ENCODE data around the gene MYH6. TPM values are rescaled to one million over a fixed set of nuclear protein-coding genes. Genes with fewer than 3 reads are reported as not detected.

MYH6 gene
- polyA plus RNA-seq, 3 donors = not detected

DNA sequence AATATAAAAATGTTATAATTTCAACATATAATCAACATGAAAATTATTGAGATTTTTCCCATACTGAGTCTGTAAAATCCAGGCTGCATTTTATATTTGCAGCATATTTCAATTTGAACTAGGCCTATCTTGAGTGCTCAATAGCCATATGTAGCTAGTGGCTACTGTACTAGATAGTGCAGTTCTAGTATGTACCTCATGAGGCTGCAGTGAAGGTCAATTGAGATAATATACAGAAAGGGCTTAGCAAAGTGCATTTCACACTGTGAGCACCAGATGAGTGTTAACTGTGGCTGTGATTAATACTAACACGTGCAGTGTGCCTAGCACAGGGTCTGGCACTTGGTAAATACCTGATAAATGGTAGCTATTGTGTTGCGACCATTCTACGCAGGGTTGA lies 50.0 kb downstream of the MYH6 start:
- H3K27me3 ChIP-seq (ENCODE audit: control insufficient read depth in 2 of 2, insufficient read depth in 2 of 2, low read length in 2 of 2) = peaks cover 15 to 37% of the 10 kb centered on the region in 2 donors

DNA sequence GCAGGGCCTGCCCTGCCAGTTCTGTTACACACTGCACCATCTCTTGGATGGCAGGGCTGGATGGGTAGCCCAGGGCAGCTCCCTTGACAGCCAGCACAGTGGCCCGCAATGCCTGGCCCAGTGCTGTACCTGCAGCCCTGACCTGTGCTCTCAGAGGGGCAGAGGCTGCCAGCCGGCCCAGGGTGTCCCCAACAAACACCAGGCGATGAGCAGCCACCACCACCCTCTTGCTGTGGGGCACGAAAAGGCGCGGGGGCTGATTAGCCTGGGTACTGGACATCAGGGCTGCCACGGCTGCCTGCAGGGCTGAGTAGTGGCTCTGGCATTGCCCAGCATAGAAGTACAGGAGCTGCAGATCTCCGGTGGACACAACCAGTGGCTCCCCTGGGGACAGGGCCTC lies 50.8 kb downstream of the MYH6 start:
- no peak overlapping the region for H2AFZ ChIP-seq (ENCODE audit: insufficient read depth, low read depth, low read length, poor library complexity, severe bottlenecking)
- H3K4me3 ChIP-seq (replicated peaks in 1 of 3; ENCODE audit: low read depth in 2 of 3, low read length in 3 of 3) = no peak overlapping the region
- H3K4me3 Mint-ChIP-seq = no peak overlapping the region
- no peaks in the 10 kb centered on the region for H3K79me2 ChIP-seq (ENCODE audit: insufficient read depth, low read length)
- H3K27ac Mint-ChIP-seq = no peak overlapping the region
- peaks cover 32 to 34% (median 34%) of the 10 kb centered on the region in 3 donors for H3K27me3 Mint-ChIP-seq (ENCODE audit: low read depth in 3 of 3)
- TF ChIP-seq, protein P1, sequence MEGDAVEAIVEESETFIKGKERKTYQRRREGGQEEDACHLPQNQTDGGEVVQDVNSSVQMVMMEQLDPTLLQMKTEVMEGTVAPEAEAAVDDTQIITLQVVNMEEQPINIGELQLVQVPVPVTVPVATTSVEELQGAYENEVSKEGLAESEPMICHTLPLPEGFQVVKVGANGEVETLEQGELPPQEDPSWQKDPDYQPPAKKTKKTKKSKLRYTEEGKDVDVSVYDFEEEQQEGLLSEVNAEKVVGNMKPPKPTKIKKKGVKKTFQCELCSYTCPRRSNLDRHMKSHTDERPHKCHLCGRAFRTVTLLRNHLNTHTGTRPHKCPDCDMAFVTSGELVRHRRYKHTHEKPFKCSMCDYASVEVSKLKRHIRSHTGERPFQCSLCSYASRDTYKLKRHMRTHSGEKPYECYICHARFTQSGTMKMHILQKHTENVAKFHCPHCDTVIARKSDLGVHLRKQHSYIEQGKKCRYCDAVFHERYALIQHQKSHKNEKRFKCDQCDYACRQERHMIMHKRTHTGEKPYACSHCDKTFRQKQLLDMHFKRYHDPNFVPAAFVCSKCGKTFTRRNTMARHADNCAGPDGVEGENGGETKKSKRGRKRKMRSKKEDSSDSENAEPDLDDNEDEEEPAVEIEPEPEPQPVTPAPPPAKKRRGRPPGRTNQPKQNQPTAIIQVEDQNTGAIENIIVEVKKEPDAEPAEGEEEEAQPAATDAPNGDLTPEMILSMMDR (IDR thresholded peaks at IDR 0.05) = no peak
- no peaks in the 10 kb centered on the region for H3K36me3 ChIP-seq (replicated peaks in 1 of 2; ENCODE audit: control insufficient read depth in 1 of 2, insufficient read depth in 2 of 2, low read length in 2 of 2)
- peaks cover 0 to 8% (median 0%) of the 10 kb centered on the region in 7 donors for H3K9me3 Mint-ChIP-seq
- intact Hi-C loops (cut with micrococcal nuclease) = no loop called here
- peaks cover 0 to 4% of the 10 kb centered on the region in 2 donors for H3K4me1 ChIP-seq (ENCODE audit: control insufficient read depth in 1 of 2, insufficient read depth in 2 of 2, low read length in 2 of 2)
- no peak overlapping the region for H3K9ac ChIP-seq (ENCODE audit: insufficient read depth, low read length, poor library complexity, severe bottlenecking)
- H3K9me3 ChIP-seq (replicated peaks in 1 of 2; ENCODE audit: control insufficient read depth in 1 of 2, insufficient read depth in 1 of 2, low read length in 2 of 2) = peaks cover 0 to 16% of the 10 kb centered on the region in 2 donors
- no peaks in the 10 kb centered on the region for H4K20me1 ChIP-seq (ENCODE audit: insufficient read depth, low read length)
- H3K36me3 Mint-ChIP-seq = peaks cover 0 to 3% of the 10 kb centered on the region in 2 donors
- peaks cover 21 to 40% of the 10 kb centered on the region in 2 donors for H3K27me3 ChIP-seq (ENCODE audit: control insufficient read depth in 2 of 2, insufficient read depth in 2 of 2, low read length in 2 of 2)
- H3K27ac ChIP-seq (ENCODE audit: low read depth in 1 of 2, low read length in 2 of 2) = no peak overlapping the region
- H3K4me2 ChIP-seq (replicated peaks; ENCODE audit: extremely low read depth, low read length, poor library complexity, severe bottlenecking) = no peak overlapping the region
- WGBS (ENCODE audit: insufficient coverage) = 96% methylated on average over 4 of the region's 8 CpGs
- no peak for DNase-seq
- H3K4me1 Mint-ChIP-seq = peaks cover 6% of the 10 kb centered on the region

More for the DNA sequence above, 50.0 kb downstream of the MYH6 start:
- TF ChIP-seq, protein P1 (IDR thresholded peaks at IDR 0.05) = no peak
- Histone ChIP-seq H4K20me1 (ENCODE audit: insufficient read depth, low read length) (no peaks in the 10 kb centered on the region), H3K79me2 (ENCODE audit: insufficient read depth, low read length) (no peaks in the 10 kb centered on the region), H3K9ac (ENCODE audit: insufficient read depth, low read length, poor library complexity, severe bottlenecking) (no peak overlapping the region), H3K36me3 (replicated peaks in 1 of 2; ENCODE audit: control insufficient read depth in 1 of 2, insufficient read depth in 2 of 2, low read length in 2 of 2) (no peaks in the 10 kb centered on the region), H3K4me2 (replicated peaks; ENCODE audit: extremely low read depth, low read length, poor library complexity, severe bottlenecking) (no peak overlapping the region), H3K9me3 (replicated peaks in 1 of 2; ENCODE audit: control insufficient read depth in 1 of 2, insufficient read depth in 1 of 2, low read length in 2 of 2) (peaks cover 0 to 11% of the 10 kb centered on the region in 2 donors), H3K27ac (ENCODE audit: low read depth in 1 of 2, low read length in 2 of 2) (no peak overlapping the region), H3K4me3 (replicated peaks in 1 of 3; ENCODE audit: low read depth in 2 of 3, low read length in 3 of 3) (no peak overlapping the region), H2AFZ (ENCODE audit: insufficient read depth, low read depth, low read length, poor library complexity, severe bottlenecking) (no peak overlapping the region), H3K4me1 (ENCODE audit: control insufficient read depth in 1 of 2, insufficient read depth in 2 of 2, low read length in 2 of 2) (no peaks in the 10 kb centered on the region)
- Mint-ChIP-seq H3K4me3 (no peak overlapping the region), H3K4me1 (peaks cover under 1% of the 10 kb centered on the region), H3K27me3 (ENCODE audit: low read depth in 3 of 3) (peaks cover 26 to 30% (median 30%) of the 10 kb centered on the region in 3 donors), H3K36me3 (peaks cover 0 to under 1% of the 10 kb centered on the region in 2 donors), H3K9me3 (peaks cover 0 to 5% (median 0%) of the 10 kb centered on the region in 7 donors), H3K27ac (no peak overlapping the region)
- intact Hi-C loops (cut with micrococcal nuclease) = no loop called here
- WGBS (ENCODE audit: insufficient coverage) = 92% methylated on average over 2 of the region's 3 CpGs
- no peak for DNase-seq
